GM12875 (cell line): ENCODE data around the gene OR52L1.
A peak's percentile ranks its signal among the peaks of the same experiment; 100 is the strongest.

Experiments
- H3K4me3 ChIP-seq: one replicate; pipeline ENCODE4 v1.5.1; 2011; ENCODE audit warnings: low read depth, low read length, control low read depth
- TF ChIP-seq, protein P1 (sequence below): IDR thresholded peaks from 2 replicates; pipeline ENCODE4 v1.5.1; 2011; ENCODE audit warnings: low read depth, mild to moderate bottlenecking, control low read depth, inconsistent platforms, low read length, moderate library complexity, borderline replicate concordance; ENCODE audit not compliant: insufficient read depth

The OR52L1 gene

GRCh38 chr11:6006846-6007245, 20.1 kb upstream of the OR52L1 start, which contains the start of gene OR56A4:
OR56A4 (minus strand) TSS chr11:6006946; CDS start chr11:6002992, 3,954 bp downstream.
- H3K4me3 ChIP-seq, result no peak within 1 kb of the TSS
- TF ChIP-seq, protein P1, sequence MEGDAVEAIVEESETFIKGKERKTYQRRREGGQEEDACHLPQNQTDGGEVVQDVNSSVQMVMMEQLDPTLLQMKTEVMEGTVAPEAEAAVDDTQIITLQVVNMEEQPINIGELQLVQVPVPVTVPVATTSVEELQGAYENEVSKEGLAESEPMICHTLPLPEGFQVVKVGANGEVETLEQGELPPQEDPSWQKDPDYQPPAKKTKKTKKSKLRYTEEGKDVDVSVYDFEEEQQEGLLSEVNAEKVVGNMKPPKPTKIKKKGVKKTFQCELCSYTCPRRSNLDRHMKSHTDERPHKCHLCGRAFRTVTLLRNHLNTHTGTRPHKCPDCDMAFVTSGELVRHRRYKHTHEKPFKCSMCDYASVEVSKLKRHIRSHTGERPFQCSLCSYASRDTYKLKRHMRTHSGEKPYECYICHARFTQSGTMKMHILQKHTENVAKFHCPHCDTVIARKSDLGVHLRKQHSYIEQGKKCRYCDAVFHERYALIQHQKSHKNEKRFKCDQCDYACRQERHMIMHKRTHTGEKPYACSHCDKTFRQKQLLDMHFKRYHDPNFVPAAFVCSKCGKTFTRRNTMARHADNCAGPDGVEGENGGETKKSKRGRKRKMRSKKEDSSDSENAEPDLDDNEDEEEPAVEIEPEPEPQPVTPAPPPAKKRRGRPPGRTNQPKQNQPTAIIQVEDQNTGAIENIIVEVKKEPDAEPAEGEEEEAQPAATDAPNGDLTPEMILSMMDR, result no peak

DNA sequence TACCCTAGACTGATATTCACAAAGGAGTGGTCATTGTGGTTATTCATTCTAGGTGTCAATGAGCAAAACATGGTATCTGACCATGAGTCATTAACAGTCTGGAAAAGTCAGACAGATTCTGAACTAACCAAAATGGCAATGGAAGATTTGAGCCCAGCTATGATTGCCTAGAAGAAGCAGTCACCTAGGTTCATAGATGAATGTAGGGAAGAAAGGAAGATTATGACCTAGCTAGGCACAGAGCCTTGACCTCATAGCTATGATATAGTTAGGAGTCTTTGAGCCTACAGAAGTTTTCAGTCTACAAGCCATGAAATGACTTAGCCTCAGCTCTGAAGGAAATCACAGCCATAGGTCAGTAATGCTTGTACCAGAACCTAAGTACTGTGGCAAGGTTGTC, 19.6 kb upstream of the OR52L1 start:
- TF ChIP-seq, protein P1, result no peak

GRCh38 chr11:6002202-6002699, 15.5 kb upstream of the OR52L1 start:
- H3K4me3 ChIP-seq, result no peak overlapping the region
- TF ChIP-seq, protein P1, result no peak

More for the DNA sequence above, 19.6 kb upstream of the OR52L1 start:
- no peak overlapping the region for H3K4me3 ChIP-seq

GRCh38 chr11:5994791-5995190, 8.0 kb upstream of the OR52L1 start:
- no peak overlapping the region for H3K4me3 ChIP-seq
- TF ChIP-seq, protein P1, result no peak

GRCh38 chr11:5992604-5993251, 5.9 kb upstream of the OR52L1 start:
- TF ChIP-seq, protein P1, result peak; percentile 62; the same call in 1 of the 2 replicates
- H3K4me3 ChIP-seq, result no peak overlapping the region

DNA sequence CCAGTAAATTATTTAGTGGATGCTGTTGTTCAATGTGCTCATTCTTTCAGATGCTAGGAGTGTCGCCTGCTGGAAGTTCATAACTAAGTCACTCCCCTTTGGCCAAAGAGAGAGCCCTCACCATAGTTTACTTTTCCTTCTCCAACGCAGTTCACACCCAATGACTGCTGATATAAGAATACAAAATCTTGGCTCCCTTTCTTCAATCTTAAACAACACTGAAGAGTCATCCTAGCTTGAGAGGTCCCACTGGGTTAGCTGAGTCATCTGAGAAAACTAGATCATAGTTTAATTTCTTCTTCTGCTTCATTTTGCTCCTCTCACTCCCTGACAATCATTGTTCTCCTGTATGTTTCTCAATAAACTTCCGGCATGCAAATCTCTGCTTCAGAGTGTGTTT, 5.4 kb upstream of the OR52L1 start:
- TF ChIP-seq, protein P1, result no peak
- no peak overlapping the region for H3K4me3 ChIP-seq

DNA sequence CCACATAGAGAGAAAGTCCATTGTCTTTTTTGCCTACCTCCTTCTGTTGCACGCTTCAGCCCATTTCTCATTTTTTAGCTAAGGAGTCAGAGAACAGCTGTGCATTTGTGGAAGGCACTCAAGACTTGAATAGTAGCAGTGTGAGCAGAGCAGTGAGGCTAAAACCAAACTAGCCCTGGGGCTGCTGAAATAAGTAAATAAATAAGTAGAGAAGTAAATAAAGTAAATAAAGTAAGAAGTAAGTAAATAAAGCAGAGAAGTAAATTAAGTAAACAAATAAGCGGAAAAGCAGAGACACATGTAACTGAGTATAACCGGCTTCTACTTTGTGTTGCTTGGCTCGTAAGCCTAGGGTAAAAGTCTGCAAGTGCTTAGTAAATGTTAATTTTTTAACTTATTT, 2.4 kb upstream of the OR52L1 start:
- TF ChIP-seq, protein P1, result no peak
- no peak overlapping the region for H3K4me3 ChIP-seq
